GM18505 (cell line): ENCODE measurements around the gene FUCA1.
"Not testable (repeated sequence)": the region's sequence is repeated elsewhere in the genome, so short reads cannot be mapped to it uniquely, and the experiment has no call there.

Experiments
- ATAC-seq: cut with Tn5 transposase; IDR thresholded peaks from one replicate; pipeline ENCODE4 v1.9.1; 2021; ENCODE audit not compliant: unreplicated experiment
- POLR2A ChIP-seq: IDR thresholded peaks from 4 replicates; pipeline ENCODE4 v1.6.1; 2011; ENCODE audit warnings: borderline replicate concordance; ENCODE audit not compliant: insufficient read depth, insufficient read length; ENCODE audit errors: extremely low read depth

The FUCA1 gene

DNA sequence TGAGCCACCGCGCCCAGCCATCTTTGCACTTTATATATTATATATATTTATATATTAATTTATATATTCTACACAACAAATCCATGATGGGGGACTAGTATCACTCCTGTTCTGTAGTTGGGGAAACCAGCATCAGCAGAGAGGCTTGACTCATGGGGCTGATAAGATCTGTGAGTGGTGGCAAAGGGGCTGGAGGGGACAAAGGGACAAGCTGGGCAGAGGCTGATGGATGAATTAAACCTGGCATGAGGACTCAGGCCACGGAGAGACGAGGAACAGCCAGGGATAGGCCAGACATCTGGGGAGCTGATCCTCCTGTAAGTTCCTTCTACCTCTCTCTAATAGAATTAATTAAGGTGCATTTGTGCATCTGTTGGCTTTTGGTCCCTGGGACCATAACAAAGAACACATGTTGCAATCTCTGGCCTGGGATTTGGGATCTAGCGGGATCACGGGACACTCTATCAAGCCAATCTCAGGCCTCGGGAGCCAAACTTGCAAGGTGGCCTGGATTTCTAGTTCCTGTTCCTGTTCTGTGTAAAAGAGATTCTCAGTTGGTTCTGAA lies 37.5 kb upstream of the FUCA1 start:
- no peak for ATAC-seq
- no peak for TF ChIP-seq POLR2A

DNA sequence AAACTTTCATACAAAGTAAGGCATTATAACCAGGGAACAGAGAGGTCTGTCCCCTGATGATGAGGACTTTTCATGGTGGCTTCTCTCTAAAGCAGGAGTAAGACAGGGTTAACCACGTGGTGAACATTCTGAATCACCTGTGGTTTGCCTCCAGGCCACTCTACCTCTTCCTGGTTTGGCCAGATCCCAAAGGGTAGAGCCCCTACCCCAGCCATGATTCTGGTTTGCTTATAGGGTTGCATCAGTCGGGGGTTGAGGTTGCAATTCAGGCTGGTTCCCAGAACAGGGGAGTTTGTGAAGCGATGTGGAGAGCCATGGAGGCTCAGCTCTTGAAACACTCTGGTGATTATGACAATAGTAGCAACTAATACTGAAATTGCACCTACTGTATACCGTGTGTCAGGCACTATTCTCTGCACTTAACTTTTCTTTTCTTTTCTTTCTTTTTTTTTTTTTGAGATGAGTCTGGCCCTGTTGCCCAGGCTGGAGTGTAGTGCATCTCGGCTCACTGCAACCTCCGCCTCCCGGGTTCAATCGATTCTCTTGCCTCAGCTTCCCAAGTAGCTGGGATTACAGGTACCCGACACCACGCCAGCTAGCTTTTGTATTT lies 36.8 kb upstream of the FUCA1 start:
- no peak for TF ChIP-seq POLR2A
- ATAC-seq: no peak

DNA sequence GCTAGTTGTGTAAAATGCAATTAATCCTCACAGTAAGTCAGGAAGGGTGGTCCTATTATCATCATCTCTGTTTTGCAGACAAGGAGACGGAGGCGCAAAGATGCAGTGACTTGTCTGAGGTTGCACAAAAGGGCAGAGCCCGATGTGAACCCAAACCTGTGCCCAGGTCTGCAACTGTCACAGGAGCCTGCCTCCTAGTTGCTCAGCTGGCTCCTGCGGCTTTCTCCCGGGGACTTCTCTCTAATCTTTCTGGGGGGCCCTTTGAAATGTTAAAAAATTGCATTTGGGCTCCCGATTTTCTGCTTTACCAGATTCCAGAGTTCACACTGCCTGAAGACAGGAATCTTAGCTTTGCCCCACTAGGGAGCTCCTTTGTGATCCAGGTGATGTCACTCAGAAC lies 35.7 kb upstream of the FUCA1 start:
- TF ChIP-seq POLR2A: no peak

DNA sequence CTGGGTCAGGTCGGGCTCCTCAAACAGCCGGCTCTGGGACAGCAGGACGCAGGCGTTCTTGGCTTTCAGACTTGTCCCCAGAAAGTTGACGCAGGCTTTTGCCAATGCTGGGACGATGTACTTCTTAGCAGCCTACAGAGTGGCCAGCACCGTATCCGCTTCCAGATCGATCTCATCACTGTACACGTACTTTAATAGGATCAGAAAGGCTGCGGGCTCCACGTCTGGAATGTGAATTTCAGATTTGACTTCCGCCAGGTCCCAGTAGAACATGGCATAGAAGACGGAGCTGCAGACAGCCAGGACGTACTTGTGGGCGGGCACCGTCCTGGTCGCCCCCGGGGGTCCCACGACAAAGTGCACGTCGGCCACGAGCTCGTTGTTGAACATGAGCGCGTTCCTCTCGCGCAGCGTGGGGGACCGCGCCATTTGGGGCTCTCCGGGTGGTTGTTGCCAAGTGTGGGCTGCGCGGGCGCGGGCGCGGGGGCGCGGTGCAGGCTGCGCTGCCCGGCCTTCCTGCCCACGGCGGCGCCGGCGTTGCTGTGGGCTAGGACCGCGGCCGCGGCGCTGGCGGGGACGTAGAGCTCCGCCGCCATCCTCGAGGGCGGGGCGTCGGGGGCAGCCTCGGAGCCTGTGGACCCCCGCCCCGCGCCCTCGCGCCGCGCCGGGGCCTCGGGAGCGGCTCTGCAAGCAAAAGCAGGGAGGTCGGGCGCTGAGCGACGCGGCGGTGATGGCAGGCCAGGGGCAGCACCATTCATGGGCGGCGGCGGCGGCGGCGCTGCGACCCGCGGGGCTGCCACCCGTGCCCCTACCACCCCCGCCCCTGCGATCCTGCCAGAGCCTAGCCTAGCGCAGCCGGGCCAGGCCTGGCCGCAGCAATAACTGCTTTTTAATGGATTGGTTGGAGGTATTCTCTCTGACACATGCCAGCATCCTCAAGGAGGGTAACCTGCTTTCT lies 34.5 kb upstream of the FUCA1 start:
- no peak for ATAC-seq

More for the DNA sequence above, 35.7 kb upstream of the FUCA1 start:
- no peak for ATAC-seq

DNA sequence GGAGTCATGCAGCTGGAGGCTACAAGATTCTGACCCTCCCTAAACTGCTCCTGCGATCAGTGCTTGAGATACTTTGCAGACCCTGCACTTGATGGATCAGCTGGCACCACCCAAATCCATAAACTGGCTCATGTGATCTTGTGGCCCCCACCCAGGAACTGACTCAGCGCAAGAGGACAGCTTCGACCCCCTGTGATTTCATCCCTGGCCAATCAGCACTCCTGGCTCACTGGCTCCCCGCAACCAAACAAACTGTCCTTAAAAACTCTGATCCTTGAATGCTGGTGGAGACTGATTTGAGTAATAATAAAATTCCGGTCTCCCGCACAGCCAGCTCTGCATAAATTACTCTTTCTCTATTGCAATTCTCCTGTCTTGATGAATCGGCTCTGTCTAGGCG lies 31.9 kb upstream of the FUCA1 start:
- not testable (repeated sequence) for ATAC-seq

More for the DNA sequence above, 34.5 kb upstream of the FUCA1 start:
- no peak for TF ChIP-seq POLR2A

DNA sequence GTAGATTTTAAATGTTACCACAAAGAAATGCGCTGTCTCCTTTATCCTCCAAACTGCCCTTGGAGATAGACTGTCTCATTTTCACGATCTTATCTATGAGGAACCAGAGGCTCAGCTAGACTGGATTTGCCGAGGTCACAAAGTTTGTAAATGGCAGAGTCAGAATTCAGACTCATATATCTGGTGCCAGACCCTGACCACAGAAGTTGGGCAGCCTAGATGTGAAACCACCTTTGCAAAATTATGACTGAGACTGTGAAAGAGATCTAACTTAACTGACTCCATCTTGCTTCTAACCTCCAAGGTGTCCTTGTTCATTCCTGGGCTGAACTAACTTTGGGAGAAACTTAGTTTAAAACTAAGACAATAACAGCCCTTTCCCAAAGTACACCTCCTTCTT lies 31.0 kb upstream of the FUCA1 start:
- no peak for ATAC-seq
- TF ChIP-seq POLR2A: no peak

DNA sequence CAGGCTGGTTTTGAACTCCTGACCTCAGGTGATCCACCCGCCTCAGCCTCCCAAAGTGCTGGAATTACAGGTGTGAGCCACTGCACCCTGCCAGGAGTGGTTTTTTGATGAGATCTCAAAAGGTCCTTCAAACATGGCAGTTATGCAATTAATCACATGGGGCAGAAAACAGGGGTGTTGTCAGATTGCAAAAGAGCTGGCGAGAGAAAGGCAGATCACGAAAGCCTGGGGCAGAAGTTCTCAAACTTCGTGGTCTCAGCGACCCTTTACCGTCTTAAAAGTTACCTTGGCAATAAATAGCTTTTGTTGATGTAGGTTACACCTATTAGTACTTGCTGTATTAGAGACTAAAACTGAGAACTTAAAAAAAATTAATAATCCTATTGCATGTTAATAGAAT lies 29.0 kb upstream of the FUCA1 start:
- ATAC-seq: no peak

DNA sequence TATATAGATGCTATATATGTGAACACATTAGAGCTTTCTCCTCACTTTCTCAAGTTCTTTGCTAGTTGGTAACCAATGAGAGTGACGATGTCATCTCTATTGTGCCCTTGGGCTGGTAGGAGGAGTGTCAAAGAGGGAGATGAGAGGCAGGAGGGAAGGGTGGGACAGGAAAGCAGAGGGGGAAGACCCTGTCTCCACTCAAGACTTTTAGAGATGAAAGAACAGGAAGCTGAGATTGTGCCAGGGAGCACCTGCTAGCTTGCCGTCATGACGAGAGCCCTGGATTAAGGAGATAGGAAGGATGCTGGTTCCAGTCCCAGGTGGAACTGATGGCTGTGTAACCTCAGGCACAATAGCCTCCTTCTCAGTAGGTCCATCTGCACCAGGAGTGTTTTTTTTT lies 28.4 kb upstream of the FUCA1 start:
- TF ChIP-seq POLR2A: no peak
- no peak for ATAC-seq

More for the DNA sequence above, 29.0 kb upstream of the FUCA1 start:
- TF ChIP-seq POLR2A: no peak

DNA sequence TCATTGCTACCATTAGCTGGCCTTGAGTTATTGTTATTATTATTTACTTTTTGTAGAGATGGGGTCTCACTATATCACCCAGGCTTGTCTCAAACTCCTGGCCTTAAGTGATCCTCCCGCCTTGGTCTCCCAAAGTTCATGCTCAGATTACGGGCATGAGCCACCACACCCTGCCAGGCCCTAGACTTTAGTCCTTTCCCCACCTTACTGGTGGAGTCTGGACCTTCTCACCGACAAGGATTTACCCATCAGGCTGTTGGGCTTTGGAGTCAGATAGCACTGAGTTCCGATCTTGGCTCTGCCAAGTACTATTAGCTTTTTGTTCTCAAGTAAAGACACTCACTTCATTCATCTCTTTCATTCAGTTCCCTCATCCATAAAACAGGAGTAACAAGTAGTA lies 27.9 kb upstream of the FUCA1 start:
- no peak for ATAC-seq
- no peak for TF ChIP-seq POLR2A

DNA sequence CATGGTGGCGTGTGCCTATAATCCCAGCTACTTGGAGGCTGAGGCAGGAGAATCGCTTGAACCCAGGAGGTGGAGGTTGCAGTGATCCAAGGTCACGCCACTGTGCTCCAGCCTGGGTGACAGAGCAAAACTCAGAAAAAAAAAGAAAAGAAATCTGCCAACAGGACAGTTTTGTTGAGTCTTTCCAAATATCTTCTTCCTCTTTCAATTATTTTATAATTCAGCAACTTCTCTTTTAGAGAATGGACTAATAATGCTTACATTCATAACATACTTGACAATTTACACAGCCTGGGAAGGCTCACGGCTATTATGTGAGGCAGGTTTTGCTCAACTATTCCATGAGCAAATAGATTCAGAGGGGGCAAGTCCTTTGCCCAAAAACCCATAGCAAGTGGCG lies 27.0 kb upstream of the FUCA1 start:
- no peak for ATAC-seq
- TF ChIP-seq POLR2A: no peak

DNA sequence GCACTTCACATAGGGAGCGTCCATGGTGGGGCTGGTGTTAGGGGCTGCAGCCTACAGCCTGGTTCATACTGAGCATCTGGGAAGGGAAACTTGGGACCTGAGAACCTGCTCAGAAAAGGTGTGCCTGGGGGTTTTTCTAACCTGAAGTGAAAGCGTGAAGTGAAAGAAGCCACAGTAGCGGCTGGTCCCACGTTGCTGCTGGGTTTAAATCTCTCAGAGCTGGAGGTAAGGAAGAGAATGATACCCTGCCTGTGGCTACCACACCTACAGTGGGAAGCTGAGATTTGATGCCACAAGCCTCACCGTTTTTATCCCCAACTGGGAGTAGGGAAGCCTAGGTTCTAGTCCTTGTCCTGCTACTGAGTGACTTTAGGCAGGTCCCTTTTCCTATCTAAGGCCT lies 21.0 kb upstream of the FUCA1 start:
- no peak for ATAC-seq
- no peak for TF ChIP-seq POLR2A

DNA sequence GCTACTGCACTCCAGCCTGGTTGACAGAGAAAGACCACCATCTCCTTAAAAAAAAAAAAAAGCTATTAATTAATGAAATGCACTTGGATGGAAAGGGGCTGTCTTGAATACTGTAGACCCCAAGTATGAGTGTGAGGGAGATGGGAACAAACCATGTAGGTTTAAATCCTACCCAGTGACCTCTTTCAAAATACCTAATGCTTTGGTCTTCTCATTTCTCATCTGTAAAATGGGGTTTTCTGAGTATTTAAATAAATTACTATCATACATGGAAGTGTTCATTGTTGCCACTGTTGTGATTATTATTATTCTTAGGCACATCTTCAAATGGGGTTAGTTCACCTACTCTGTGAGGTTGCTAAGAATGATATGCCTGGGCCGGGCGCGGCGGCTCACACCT lies 17.1 kb upstream of the FUCA1 start:
- no peak for ATAC-seq
- no peak for TF ChIP-seq POLR2A

DNA sequence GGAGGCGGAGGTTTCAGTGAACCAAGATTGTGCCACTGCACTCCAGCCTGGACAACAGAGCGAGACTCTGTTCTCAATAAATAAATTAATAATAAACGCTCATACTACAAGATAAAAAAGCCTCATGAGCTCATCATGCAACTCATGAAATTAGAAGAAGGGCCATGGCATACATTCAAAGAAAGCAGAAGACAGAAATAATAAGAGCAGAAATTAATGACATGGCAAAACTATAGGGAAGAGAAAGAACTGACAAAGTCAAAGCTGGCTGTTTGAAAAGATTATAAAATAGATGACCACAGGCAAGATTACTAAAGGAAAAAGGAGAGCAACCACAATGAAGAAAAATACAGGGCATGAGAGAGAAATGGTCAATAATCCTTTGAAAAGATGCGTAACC lies 14.7 kb upstream of the FUCA1 start:
- no peak for ATAC-seq
- no peak for TF ChIP-seq POLR2A

DNA sequence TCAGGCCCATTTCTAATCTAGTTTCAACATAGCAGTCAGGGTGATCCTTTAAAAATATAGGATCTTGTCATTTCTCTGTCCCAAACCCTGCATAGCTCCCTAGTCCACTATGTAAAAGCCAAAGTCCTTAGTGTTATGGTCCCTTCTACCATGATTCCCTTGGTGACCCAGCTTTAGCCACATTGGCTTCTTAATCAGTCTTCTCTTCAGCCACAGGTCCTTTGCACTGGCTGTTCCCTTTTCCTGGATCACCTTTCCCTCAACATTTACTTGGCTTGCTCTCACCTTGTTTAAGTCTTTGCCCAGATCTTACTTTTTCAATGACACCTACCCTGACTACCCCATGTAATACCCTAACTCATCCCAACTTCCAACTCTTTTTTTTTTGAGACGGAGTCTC lies 11.7 kb upstream of the FUCA1 start:
- ATAC-seq: no peak
- TF ChIP-seq POLR2A: no peak
